NCI-H82 treated with DMSO at 0.1 percent for 48 hours (cell line): ENCODE data around the gene IPO8.

Experiments used
- DNase-seq: peaks from one replicate; lab custom pipeline; 2025; ENCODE audit not compliant: unreplicated experiment; lab: John Stamatoyannopoulos, UW

Gene IPO8

GRCh38 chr12:30695199-30696102, at the start of gene IPO8:
Gene IPO8, minus strand, starts transcription at chr12:30695869. Its CDS starts 222 bp downstream, at chr12:30695647.
- peak; percentile 84 for DNase-seq

DNA sequence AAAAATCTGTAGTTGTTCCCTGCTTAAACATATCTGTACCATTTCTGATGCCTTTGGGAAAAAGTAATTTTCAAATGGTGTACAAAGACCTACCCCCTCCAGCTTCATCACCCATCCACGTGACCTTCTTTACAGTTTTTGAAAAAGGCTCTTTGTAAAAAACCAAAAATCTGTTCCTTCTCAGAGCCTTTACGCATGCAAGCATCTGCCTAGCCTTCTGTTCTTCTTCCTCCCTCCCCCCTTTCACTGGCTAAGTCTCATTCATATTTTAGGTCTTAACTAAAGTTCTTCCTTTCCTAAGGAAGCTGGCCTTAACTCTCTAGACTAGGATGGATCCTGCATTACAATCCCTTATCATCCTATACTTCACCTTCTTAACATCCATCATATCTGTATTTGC, 48.7 kb upstream of the IPO8 start:
- DNase-seq, result no peak

- DNase-seq, result no peak
These were observed 44.6 kb upstream of the IPO8 start for GRCh38 chr12:30740274-30740673.

DNA sequence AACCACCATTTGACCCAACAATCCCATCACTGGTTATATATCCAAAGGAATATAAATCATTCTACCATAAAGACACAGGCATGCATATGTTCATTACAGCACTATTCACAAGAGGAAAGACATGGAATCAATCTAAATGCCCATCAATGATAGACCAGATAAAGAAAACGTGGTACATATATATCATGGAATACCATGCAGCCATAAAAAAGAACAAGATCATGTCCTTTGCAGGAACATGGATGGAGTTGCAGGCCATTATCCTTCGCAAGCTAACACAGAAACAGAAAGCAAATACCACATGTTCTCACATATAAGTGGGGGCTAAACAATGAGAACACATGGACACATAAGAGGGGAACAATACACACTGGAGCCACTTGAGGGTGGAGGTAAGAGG, 43.4 kb upstream of the IPO8 start:
- no peak for DNase-seq

GRCh38 chr12:30732954-30733637, 37.4 kb upstream of the IPO8 start:
- DNase-seq, result no peak

DNA sequence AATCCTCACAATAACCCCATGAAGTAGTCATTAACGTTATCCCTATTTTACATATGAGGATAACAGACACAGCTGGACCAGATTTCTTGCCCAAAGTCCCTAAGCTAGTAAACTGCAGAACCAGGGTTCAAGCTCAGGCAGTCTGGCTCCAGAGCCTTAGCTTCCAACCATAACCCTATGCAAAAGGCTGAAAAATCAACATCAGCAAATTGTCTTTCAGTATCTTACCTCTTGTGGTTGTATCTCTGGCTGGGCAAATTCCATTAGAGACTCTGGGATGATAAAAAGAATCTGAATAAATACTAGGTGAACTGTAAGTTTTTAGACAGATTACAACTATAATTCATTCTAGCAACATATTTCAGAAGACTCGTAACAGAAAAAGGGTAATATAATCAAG, 34.3 kb upstream of the IPO8 start:
- no peak for DNase-seq

- DNase-seq, result no peak
These were observed 33.9 kb upstream of the IPO8 start for GRCh38 chr12:30729547-30729946.

GRCh38 chr12:30726647-30727046, 31.0 kb upstream of the IPO8 start:
- DNase-seq, result no peak

GRCh38 chr12:30725739-30726138, 30.1 kb upstream of the IPO8 start:
- no peak for DNase-seq

- no peak for DNase-seq
These were observed 23.4 kb upstream of the IPO8 start for GRCh38 chr12:30719060-30719459.

DNA sequence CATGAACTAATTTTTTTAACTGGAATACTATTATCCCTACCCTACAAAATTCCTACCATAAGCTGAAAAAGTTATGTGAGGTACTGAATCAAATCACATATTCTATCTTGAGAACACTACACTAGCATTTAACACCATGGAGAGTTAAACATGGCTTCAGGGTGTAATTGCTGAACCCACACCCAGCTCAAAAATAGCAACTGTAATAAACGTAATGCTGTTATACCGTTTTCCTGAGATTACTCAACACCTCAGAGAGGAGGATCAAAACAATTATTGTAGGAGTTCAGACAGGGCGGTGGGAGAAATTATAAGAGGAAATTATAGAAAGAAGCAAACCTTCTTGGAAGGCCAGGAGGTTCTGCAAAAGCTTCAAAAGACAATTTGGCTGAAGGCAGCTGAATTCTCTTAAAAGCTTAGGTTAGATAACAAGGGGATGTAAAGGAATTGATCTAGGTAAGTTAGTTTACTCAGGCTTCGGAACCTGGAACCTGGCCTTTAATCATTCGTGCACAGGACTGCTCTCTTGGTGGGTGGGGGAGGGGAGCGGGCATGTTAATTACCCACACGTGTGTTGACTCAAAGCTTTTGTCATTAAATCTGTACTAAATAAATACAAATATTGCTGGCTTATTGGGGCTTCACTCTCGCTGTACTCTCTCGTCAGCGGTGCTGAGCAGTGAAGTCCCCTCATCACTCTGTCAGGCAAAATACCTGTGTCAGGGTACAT, 12.1 kb upstream of the IPO8 start:
- DNase-seq, result no peak

DNA sequence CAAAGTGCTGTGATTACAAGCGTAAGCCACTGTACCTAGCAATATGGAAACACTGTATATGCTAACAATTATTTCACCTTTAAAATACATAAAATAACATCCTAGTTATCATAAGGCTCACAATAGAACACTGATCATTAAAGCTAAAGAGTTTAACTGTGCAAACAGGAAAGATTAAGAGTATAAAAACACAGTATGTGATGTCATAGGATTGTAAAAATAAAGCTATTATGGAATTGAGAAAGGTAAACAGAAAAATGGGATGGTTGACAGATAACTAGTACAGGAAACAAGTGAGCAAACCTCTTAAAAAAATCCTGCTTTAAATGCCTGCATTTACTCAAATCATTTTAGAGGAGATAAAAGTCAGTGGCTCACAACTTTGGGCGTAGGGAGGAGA, 10.8 kb upstream of the IPO8 start:
- DNase-seq, result no peak

- DNase-seq, result no peak
These were observed 5.4 kb upstream of the IPO8 start for GRCh38 chr12:30701056-30701455.

DNA sequence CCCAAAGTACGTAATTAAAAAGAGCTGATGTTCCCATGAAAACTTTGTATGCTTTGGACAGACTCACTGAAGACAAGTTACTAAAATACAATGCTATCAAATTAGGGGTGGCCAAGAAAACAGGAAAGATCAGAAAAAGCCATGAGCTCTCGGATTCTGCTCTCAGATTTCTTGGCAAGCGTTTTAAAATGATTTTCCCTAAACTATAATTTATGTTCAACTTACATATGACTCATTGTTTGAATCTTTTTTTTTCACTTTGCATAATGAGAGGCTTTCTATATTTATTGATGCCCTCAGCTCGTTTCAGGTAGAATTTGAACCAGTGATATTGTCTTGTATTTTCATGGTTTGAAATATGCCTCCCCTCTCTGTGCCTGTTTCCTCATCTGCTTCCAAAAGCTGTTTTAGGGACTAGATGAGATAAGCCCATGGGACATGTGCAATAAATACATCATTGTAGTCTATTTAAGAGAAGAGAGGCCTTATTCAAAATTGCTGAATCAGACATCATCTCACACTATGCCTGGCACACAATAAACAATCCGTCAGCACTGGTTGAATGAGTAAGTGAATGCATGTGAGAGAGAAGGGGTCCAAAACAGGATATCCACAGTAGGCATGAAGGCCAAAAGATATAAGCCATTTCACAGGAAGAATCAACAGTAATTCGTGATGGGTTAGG, 4.7 kb upstream of the IPO8 start:
- DNase-seq, result no peak

DNA sequence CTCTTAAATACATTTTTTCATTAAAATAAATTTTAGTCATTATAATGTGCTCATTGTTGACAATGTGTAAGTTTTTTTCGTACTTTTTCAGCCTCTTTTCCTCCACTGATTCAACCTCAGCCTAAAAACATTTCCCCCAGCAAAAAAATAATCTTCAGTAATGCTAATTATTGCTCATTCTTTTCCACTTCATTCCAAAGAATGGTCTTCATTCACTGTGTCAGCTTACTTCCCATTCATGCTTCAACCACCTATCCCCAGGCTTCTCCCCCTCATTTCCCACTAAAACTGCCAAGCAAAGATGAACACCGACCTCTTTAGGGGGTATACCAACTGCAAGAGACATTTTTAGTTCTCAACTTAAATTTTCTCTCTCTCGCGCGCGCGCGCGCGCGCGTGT, 2.7 kb upstream of the IPO8 start:
- DNase-seq, result no peak

DNA sequence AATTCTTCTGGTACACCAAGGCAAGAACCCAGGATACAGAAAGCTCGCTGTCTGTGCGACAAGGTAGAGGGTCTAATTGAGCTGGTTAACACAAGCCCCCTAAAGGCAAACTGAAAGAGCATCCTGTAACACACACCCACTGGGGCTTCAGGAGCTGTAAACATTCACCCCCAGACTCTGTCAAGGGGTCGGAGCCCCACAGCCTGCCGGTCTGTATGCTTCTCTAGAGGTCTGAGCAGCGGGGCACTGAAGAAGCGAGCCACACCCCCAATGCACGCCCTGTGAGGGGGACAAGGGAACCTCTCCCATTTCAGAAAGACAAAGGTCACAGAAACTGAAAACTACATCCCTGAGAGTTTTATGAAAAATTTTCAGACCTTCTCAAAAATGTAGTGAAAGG, 1.3 kb upstream of the IPO8 start:
- DNase-seq, result no peak

DNA sequence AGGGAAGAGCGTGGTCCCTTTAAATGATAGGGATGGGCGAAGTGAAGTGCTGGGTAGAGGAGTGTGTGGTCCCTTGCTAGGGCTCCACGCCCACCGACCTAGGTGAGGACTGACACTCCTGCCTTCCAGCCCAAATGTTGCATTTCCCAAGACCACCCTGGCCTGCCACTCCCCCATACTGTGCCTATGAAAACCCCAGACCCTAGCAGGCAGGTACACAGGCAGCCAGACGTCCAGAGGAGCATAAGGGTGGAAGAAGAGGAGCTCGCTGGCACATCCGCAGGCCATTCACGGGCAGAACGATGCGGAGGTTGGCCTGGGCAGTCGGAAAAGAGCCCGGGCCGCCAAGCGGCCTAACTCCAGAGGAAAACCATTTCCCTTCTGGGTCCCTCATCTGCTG, 817 bp upstream of the IPO8 start:
- no peak for DNase-seq

GRCh38 chr12:30696103-30696408, 387 bp upstream of the IPO8 start:
- no peak for DNase-seq

GRCh38 chr12:30694412-30695198, 1.1 kb downstream of the IPO8 start:
- no peak for DNase-seq

GRCh38 chr12:30692470-30692869, 3.2 kb downstream of the IPO8 start:
- DNase-seq, result no peak
